ENCODE results near the gene SLC7A9.
"Not testable (repeated sequence)": the region's sequence is repeated elsewhere in the genome, so short reads cannot be mapped to it uniquely, and the experiment has no call there.

The SLC7A9 gene

GRCh38 chr19:32863301-32863700 lies 6.3 kb downstream of the SLC7A9 start:
- DNase-seq, result no peak

GRCh38 chr19:32862741-32863140 lies 6.8 kb downstream of the SLC7A9 start:
- DNase-seq, result no peak

DNA sequence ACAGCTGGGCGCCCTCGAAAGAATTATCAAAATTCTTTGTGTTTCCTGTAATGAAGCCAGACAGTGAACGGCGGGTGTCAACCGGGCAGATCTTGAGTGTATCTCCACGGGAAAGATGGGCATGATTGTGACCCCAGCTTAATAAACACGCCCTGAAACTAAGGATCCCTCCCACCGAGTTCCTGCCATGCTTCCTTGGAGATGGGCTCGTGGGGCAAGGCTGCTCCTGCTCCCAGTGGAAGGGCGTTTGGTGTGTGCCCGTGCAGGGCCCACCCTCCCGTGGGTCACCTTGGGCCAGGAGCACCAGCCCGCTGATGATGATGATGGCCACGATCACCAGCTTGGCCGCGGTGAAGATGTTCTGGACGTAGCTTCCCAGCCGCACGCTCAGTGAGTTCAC lies 7.4 kb downstream of the SLC7A9 start:
- no peak for DNase-seq

GRCh38 chr19:32861596-32861995 lies 8.0 kb downstream of the SLC7A9 start:
- no peak for DNase-seq

DNA sequence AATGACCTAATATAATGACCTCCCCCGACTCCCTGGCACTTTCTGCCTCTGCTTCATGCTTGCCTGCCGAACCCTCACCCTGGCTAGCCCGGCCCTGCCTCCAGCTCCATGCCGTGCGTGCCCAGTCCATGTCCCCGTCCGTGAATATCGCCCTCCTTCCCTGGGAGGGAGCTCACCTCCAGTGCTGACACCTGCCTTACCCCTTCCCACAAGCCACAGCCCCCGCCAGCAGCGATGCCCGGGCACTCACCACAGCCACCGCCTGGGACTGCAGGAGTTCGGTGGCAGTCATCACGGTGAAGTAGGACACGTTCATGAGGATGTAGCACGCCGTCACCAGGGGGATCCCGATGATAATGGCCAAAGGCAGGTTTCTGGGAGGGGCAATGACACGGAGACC lies 10.0 kb downstream of the SLC7A9 start:
- no peak for DNase-seq

DNA sequence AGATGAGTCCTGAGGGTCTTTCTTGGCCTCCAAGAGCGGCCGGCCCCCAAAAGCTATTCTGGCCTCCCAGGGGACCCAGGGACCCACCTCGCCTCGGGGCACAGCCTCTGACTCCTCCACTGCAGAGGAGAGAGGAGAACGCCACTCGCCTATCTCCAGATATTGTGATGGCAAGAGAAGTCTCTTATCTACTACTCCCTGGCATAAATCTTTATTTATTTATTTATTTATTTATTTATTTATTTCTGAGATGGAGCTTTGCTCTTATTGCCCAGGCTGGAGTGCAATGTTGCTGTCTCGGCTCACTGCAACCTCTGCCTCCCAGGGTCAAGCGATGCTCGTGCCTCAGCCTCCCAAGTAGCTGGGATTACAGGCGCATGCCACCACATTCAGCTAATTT lies 11.0 kb downstream of the SLC7A9 start:
- DNase-seq, result no peak

- DNase-seq, result no peak
These were observed 11.4 kb downstream of the SLC7A9 start for GRCh38 chr19:32858155-32858554.

DNA sequence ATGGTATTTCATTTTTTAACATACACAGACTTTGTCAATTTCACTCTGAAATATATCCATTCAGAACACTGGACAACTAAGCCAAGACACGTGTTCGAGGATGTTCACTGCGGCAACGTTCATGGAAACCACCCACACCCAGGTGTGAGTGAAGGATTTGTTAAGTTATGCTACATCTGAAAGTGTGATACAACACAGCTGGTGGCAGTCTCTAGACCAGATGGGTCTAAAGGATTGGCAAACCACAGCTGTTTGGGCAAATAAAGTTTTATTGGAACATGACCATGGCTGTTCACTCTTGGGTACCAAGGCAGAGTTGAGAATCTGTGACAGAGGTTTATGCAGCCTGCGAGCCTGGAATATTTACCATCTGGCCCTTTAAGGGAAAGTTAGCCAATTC lies 12.0 kb downstream of the SLC7A9 start:
- no peak for DNase-seq

DNA sequence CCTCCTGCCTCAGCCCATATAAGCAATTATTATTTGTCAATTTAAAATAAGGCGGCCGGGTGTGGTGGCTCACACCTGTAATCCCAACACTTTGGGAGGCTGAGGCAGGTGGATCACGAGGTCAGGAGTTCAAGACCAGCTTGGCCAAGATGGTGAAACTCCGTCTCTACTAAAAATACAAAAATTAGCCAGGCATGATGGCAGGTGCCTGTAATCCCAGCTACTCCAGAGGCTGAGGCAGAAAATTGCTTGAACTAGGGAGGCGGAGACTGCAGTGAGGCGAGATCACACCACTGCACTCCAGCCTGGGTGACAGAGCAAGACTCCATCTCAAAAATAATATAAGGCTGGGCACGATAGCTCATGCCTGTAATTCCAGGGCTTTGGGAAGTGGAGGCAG lies 12.7 kb downstream of the SLC7A9 start:
- DNase-seq, result not testable (repeated sequence)

- no peak for DNase-seq
These were observed 17.4 kb downstream of the SLC7A9 start for GRCh38 chr19:32852216-32852615.

DNA sequence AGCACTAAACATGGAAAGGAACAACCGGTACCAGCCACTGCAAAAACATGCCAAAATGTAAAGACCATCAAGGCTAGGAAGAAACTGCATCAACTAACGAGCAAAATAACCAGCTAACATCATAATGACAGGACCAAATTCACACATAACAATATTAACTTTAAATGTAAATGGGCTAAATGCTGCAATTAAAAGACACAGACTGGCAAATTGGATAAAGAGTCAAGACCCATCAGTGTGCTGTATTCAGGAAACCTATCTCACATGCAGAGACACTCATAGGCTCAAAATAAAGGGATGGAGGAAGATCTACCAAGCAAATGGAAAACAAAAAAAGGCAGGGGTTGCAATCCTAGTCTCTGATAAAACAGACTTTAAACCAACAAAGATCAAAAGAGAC lies 21.5 kb downstream of the SLC7A9 start:
- DNase-seq, result not testable (repeated sequence)

DNA sequence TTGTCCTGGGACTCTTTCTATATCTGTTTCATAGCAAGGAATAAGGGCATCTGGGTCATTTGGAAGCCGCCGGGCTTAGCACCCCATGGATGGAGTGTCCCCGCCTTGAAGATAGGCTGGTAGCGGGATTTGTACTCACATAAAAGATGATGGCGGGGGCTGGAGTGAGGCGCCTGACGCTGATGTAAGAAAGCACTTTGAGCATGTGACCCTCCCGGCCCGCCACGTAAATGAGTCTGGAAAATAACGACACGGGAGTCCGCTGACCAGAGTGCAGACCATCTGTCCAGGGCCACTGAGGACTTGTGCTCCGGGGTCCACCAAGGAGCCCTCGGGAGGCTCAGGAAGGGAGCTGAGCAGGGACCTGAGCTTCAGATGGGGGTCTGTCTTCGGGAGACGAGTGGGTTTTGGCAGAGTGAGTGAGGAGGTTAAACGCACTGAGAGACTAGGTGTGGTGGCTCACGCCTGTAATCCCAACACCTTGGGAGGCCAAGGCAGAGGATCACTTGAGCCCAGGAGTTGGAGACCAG lies 25.8 kb downstream of the SLC7A9 start:
- DNase-seq, result no peak

- DNase-seq, result no peak
These were observed 27.5 kb downstream of the SLC7A9 start for GRCh38 chr19:32842061-32842460.

- no peak for DNase-seq
These were observed 32.0 kb downstream of the SLC7A9 start for GRCh38 chr19:32837531-32837930.

- not testable (repeated sequence) for DNase-seq
These were observed 36.2 kb downstream of the SLC7A9 start for GRCh38 chr19:32833388-32833787.

DNA sequence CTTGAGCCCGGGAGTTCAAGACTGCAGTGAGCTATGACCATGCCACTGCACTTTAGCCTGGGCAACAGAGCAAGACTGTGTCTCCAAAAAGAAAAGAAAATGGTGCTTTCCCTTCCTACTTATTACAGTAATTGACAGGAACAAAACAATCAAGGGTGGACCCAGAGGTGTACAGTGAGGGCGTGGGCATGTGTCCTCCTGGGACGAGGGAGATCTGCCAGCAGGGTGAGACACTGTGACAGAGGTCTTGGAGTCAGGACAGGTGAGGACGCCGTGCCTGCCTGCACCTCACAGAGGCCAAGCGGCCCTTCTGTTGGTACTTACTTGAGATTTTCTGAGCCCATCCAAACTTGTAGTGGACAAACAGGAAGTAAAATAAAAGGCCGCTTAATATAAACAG lies 36.7 kb downstream of the SLC7A9 start:
- DNase-seq, result not testable (repeated sequence)

GRCh38 chr19:32832094-32832493 lies 37.5 kb downstream of the SLC7A9 start:
- DNase-seq, result not testable (repeated sequence)

GRCh38 chr19:32831611-32832010 lies 38.0 kb downstream of the SLC7A9 start:
- DNase-seq, result no peak

GRCh38 chr19:32830231-32831014 lies 39.1 kb downstream of the SLC7A9 start:
- DNase-seq, result no peak

DNA sequence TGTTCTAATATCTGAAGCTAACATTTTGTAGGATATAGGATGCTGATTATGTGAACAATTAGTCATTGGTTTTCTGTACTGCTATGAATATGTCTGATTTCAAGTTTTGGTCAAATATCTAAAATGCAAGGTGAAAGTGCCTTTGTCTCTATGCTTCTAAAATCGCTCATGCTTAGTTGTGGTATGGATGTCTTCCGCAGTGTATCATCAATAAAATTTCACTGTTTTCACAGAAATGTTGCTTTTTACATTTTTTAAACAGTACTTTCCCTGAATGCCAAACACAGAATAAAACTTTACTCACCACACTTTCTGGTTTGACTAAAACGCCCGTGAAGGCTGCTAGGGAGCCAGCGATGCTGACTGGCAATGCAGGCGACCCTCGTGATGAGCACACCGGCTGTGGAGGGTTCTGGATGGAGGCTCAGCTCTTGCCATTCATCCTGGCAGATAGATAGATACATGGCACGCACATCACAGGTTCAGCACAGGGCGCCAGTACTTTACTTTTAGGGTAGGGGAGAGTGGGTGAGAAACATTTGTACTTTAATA lies 40.1 kb downstream of the SLC7A9 start:
- no peak for DNase-seq

DNA sequence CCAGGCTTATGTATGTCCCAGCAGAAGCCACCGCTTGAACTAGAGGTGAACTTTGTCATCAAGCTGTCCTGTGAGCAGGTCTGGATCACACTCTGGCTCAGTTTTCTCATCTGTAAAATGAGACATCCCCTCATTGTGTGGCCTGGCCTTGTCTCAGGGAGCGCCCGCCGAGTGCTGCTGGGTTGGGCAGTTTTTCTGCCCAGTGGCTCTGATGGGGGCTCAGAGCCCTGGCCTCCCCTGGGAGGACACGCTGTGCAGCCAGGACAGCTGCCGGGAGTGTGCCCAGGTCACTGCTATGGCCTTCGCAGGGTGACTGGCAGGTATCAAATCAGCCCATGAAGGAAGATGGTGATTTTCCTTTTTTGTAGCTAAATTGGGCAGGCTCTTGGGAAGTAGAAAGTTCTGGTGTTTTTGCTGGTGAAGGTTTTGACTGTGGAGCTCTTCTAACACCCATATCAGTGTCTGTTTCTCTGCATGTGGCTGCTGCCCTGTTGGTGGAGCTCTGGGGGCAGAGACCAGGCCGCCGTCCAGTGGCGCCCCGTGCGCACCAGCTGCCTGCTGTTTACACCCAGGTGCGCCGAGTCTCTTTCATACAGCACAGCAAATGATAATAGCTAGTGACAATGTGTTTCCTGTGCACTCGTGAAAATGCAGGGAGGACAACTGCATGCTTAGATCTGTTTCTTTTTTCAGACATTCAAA lies 40.8 kb downstream of the SLC7A9 start:
- DNase-seq, result no peak

DNA sequence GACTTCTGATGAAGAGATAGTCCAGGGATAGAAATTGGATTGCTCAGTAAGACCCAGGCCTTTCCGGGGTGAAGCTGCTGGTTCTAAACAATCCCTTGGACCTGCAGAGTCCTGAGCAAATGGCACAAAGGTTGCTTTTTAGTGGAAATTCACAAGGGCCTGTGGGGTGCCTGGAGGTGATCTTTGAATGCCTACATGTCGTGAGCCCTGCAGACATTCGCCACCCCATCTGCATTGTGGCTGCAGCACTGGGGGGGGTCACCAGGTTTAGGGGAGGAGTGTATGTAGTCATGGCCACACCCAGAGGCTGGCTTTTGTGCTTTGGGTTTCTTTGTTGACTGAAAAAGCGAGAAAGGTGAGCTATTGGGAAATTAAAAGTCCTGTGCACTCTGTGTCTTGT lies 41.4 kb downstream of the SLC7A9 start:
- DNase-seq, result no peak

- no peak for DNase-seq
These were observed 44.5 kb downstream of the SLC7A9 start for GRCh38 chr19:32824916-32825608.

All from NCI-H526 treated with DMSO at 0.1 percent for 48 hours (cell line).